Measurements from ENCODE around the gene CAMSAP2.

DNA sequence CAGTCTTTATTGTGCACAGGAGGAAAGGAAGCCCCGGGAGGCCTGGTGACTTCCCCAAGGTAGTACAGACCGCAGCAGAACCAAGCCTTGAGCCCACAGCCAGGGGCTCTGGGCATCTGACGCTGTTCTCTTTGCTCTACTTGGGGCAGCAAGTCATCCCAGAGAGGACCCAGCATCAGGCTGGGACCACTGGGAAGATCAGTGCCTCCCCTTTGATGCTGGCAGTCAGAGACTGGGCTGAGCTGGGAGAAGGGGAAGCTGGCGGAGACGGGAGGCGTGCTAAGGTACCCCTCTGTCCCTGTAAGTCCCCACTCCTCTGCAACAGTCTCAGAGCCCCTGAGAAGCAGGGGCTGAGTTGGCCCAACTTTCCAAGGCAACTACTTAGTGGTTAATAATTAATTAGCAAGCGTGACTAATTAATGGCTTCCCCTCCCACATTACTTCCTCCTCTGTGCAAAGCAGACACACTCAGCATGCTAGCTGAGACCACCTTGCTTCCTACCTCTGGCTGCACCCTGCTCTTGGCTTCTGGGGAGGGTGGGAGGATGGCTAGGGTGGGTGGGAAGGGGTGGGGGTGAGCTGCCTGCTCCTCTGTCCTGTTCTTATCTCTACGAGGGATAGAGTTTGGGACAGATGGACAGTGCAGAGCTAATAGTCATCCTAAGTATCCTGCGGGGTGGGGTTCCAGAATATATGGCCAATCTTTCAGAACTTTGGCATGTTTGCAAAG, 157.3 kb downstream of the CAMSAP2 start:
- no peak for TF ChIP-seq CTCF (conservative IDR thresholded peaks at IDR 0.05; ENCODE audit: low read depth, low read length)
- no peak for TF ChIP-seq EZH2 (IDR thresholded peaks at IDR 0.05; ENCODE audit: low read length, unreplicated experiment)
